GM18520 (cell line): ENCODE results near the gene AKNA.

ENCODE experiments used
- ATAC-seq: cut with Tn5 transposase; IDR thresholded peaks from one replicate; pipeline ENCODE4 v1.9.1; 2021; ENCODE audit not compliant: unreplicated experiment

AKNA gene

DNA sequence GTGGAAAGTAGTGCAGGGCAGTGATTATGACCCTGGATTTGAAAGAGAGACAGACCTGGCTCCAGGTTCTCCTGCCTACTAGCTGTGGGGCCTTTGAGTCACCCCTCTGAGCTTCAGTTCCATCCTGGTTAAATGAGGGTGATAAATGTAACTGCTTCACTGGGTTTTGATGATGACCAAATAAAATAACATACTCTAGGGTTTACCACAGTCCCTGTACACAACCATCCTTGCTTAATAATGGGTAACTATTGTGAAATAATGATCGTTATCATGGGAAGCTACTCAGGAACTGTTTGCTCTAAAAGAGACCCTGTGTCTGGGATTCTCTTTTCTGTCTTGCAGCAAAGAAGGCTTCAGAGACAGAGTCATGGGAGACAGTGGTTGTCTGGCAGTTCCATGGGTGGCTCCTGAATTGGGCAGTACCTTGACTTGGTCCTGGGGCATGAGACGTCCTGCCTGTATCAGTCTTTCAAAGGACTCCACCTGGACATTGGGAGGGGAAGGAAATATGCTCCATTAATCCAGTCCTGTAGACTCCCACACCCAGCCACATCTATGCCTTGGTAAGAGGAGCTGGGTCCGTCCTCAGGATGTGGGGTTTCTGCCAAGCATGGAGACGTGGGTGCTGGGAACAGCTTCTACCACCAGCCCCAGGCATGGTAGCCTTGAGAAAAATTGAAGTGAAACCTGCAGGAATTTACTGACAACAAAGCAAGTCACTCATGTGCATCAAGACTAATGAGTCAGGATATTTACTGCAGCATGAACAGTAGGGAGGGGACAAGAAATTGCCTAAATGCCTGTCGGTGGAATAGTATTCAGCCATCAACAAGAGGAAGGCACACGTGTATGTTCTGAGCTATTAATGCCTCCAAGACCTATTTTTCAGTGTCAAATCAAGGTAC lies 23.4 kb downstream of the AKNA start:
- ATAC-seq: no peak

GRCh38 chr9:114363424-114363823 lies 24.4 kb downstream of the AKNA start:
- ATAC-seq: no peak

- ATAC-seq: no peak
These were observed 25.4 kb downstream of the AKNA start for GRCh38 chr9:114362394-114362793.

DNA sequence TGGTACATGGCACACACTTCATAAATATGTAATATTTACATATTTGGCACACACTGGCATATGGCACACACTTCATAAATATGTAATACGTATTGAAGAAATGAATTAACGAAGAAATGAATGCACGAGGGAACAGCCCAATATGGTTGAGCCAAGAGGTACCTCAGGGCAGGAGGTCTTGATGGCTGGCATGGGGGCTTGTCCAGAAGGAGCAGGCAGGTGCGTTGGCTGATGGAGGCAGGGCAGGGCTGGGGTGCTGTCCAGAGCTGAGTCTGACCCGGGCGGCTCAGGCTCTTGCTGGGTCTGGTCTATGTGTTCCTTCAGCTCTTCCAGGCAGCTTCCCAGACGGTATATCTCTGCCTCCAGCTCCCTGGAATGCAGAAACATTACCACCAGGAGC lies 26.2 kb downstream of the AKNA start:
- no peak for ATAC-seq

DNA sequence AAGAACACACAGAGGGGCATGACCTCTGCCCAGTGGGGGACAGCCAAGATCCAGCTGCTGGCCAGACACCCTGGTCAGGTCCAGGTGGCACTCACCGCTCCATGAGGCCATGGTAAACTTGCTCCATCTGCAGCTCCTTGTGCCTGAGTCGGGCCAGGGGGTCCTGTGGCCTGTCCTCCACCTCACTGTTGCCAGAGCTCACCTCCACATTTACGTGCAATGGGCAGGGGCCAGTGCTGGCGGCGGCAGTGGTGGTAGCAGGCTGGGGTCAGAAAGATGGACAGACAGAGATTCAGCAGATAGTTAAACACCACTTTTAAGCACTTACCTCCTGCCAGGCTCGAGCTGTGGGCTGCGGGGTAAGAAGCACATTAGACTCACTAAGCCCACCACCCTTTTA lies 28.0 kb downstream of the AKNA start:
- ATAC-seq: no peak

GRCh38 chr9:114357911-114358328 lies 29.9 kb downstream of the AKNA start:
- ATAC-seq: no peak

- ATAC-seq: no peak
These were observed 30.4 kb downstream of the AKNA start for GRCh38 chr9:114357360-114357759.

DNA sequence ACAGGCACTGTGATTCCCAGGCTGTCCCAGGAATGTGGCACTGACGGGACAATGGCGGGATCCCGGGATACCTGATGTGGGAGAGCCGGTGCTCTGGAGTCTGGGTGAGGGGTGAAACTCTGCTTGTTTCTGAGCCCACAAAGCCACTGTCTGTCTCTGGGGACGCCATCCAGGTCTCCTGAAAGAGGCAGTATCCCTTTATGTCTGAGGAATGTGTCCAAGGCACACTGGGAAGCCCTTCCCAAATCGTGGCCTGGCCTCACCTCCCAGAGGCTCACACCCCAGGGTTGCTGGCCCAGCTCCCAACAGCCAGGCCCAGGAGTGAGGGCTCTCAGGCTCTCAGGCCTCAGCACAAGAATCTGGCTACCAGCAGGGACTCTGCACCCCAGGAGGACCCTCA lies 31.0 kb downstream of the AKNA start:
- no peak for ATAC-seq

- no peak for ATAC-seq
These were observed 32.0 kb downstream of the AKNA start for GRCh38 chr9:114355821-114356220.

GRCh38 chr9:114351932-114352331 lies 35.9 kb downstream of the AKNA start:
- no peak for ATAC-seq

DNA sequence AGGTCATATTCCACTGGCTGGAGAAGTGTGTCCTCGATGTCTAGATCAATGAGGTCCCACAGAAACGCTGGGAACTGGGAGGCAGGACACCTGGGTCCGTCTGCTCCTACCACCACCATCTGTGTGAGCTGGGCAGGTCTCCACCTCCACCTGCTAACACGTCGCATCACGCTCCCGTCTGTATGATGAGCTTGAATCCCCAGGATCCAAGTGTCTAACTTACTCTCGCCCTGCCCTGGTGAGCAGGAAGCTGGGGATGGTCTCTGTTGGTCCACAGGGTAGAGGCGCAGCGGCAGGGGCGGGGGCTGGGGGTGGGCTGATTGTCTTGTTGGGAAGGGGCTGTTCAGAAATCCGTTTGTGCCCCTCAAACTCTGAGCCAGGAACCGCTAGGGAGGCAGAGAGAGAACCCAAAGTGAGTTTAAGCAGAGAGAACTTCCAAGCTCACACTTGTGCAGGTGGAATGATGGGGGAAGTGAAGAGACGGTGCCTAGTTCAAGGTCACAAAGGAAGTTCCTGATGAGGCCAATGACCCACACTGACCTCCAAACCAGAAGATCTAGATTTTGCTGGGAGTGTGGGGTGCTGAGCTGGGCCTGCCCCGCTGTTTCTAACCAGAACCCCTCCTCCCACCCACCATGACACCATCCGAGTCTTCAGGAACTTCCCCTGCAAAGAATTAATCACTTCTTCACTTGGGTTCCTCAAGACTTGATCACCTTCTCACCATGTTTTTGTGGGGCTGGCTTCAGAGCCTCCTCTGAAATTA lies 37.0 kb downstream of the AKNA start:
- ATAC-seq: no peak

- no peak for ATAC-seq
These were observed 37.9 kb downstream of the AKNA start for GRCh38 chr9:114349713-114350480.

- peak; percentile 90 for ATAC-seq
These were observed 38.8 kb downstream of the AKNA start for GRCh38 chr9:114348906-114349482.

- ATAC-seq: no peak
These were observed 39.4 kb downstream of the AKNA start for GRCh38 chr9:114348261-114348905.

GRCh38 chr9:114347675-114348074 lies 40.1 kb downstream of the AKNA start:
- ATAC-seq: no peak

DNA sequence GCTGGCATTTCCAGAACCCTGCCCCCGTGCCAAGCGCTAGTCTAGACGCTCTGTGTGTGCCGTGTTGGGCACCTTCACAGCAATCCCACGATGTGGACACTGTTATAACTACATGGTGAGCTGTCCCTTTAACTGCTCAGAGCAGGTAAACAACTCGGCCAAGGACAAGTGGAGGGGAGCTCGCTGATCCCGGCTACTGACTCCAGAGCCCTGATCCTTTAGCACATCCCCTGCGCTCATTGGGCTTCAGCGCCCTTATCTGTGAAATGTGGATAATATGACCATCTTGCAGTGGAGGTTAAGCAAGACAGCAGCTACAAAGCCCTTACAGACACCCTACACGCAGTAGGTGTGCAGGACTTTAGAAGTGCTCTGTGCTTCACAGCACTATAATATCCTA lies 41.6 kb downstream of the AKNA start:
- ATAC-seq: no peak

DNA sequence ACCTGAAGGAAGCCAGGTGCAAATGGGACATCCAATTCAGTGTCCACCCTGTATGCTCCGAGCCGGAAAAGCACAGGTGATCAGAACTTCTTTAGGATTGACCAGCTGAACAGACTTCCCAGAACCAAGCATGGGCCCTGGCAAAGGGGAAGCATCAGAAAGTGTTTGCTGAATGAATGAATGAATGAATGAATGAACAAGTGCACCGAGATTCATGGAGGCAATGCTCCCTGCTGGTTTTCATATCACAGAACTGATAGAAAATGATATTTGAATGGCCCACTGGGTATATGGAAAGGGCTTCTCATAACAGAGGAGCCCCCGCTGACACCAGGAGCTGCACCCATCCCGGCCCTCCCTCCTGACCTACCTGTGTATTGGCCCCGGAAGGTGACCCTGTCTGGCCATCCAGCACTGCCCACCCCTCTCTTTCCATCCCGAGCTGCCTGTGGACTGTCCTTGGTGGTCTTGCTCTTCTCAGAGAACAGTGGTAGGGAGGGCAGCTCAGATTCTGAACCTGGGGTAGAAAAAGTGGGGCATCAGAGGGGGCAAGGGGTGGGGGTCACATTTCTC lies 42.2 kb downstream of the AKNA start:
- ATAC-seq: no peak

- ATAC-seq: no peak
These were observed 43.1 kb downstream of the AKNA start for GRCh38 chr9:114344692-114345091.

GRCh38 chr9:114344188-114344566 lies 43.6 kb downstream of the AKNA start:
- no peak for ATAC-seq

GRCh38 chr9:114343471-114344187 lies 44.2 kb downstream of the AKNA start:
- ATAC-seq: no peak
